GM12878 (cell line): ENCODE data around the gene ECPAS. TPM values are rescaled to one million over a fixed set of nuclear protein-coding genes. Genes with fewer than 3 reads are reported as not detected.

ENCODE experiments used
- ATF3 ChIP-seq: IDR thresholded peaks from 2 replicates; pipeline ENCODE4 v1.6.1; 2011; ENCODE audit warnings: low read depth, mild to moderate bottlenecking, low read length, moderate library complexity, borderline replicate concordance; ENCODE audit errors: extremely low read depth
- BMI1 ChIP-seq: fragments of 450-650 bp; IDR thresholded peaks from 2 replicates; pipeline ENCODE4 v1.6.1; 2016; ENCODE audit warnings: mild to moderate bottlenecking, moderate library complexity, borderline replicate concordance
- CHD4 ChIP-seq: fragments of 200-600 bp; sonication (generic); IDR thresholded peaks from 2 replicates; pipeline ENCODE4 v1.6.1; 2016; ENCODE audit warnings: mild to moderate bottlenecking
- CTCF ChIP-seq, 3 experiments: IDR thresholded peaks in 2 of 3; conservative IDR thresholded peaks in 1 of 3; 2 replicates each; pipeline ENCODE4 v1.5.1; 2011; ENCODE audit warnings: low read depth in 3 of 3, low read length in 3 of 3, mild to moderate bottlenecking in 3 of 3, control low read depth in 2 of 3, moderate library complexity in 2 of 3, inconsistent platforms in 1 of 3, mixed read lengths in 1 of 3; ENCODE audit not compliant: control insufficient read depth in 2 of 3, insufficient read depth in 1 of 3; ENCODE audit errors: extremely low read depth in 1 of 3
- E2F4 ChIP-seq: IDR thresholded peaks from 2 replicates; pipeline ENCODE4 v1.6.1; 2012; ENCODE audit warnings: low read depth, low read length, improper control_type of control experiment
- FOXK2 ChIP-seq: fragments of 450-650 bp; IDR thresholded peaks from 2 replicates; pipeline ENCODE4 v1.6.1; 2017; ENCODE audit warnings: mild to moderate bottlenecking, moderate library complexity
- FOXM1 ChIP-seq: IDR thresholded peaks from 2 replicates; pipeline ENCODE4 v1.6.1; 2012; ENCODE audit warnings: low read depth, mild to moderate bottlenecking, inconsistent platforms, low read length, moderate library complexity
- GABPA ChIP-seq: IDR thresholded peaks from 2 replicates; pipeline ENCODE4 v1.6.1; 2014; ENCODE audit warnings: antibody characterized with exemption, low read depth, mild to moderate bottlenecking, inconsistent platforms
- HDAC2 ChIP-seq: fragments of 200-600 bp; sonication (generic); IDR thresholded peaks from 2 replicates; pipeline ENCODE4 v1.6.1; 2017
- JUNB ChIP-seq: IDR thresholded peaks from 2 replicates; pipeline ENCODE4 v1.6.1; 2016; ENCODE audit warnings: antibody characterized with exemption, mild to moderate bottlenecking
- JUND ChIP-seq: IDR thresholded peaks from 2 replicates; pipeline ENCODE4 v1.6.1; 2012; ENCODE audit warnings: low read depth, mild to moderate bottlenecking, low read length, improper control_type of control experiment, moderate library complexity
- MYB ChIP-seq: fragments of 150-350 bp; IDR thresholded peaks from 2 replicates; pipeline ENCODE4 v1.6.1; 2014; ENCODE audit warnings: mild to moderate bottlenecking, low read depth, low read length, borderline replicate concordance
- NFIC ChIP-seq: IDR thresholded peaks from 2 replicates; pipeline ENCODE4 v1.6.1; 2012; ENCODE audit warnings: low read depth, mild to moderate bottlenecking, inconsistent platforms, low read length, moderate library complexity
- NR2C1 ChIP-seq: fragments of 450-650 bp; IDR thresholded peaks from 2 replicates; pipeline ENCODE4 v1.6.1; 2017; ENCODE audit warnings: antibody characterized with exemption, mild to moderate bottlenecking, moderate library complexity
- RAD21 ChIP-seq: IDR thresholded peaks from 2 replicates; pipeline ENCODE4 v1.6.1; 2011; ENCODE audit warnings: mild to moderate bottlenecking, low read depth, low read length, moderate library complexity; ENCODE audit not compliant: insufficient read depth
- RAD51 ChIP-seq: fragments of 450-650 bp; IDR thresholded peaks from 2 replicates; pipeline ENCODE4 v1.6.1; 2016; ENCODE audit warnings: moderate library complexity, mild to moderate bottlenecking, inconsistent platforms
- RELA ChIP-seq: fragments of 450-650 bp; IDR thresholded peaks from 2 replicates; pipeline ENCODE4 v1.8.0; 2014; ENCODE audit warnings: borderline replicate concordance; ENCODE audit not compliant: partially characterized antibody
- SP1 ChIP-seq: IDR thresholded peaks from one replicate; pipeline ENCODE4 v1.6.1; 2011; ENCODE audit warnings: low read depth, low read length
- SUPT20H ChIP-seq: IDR thresholded peaks from 2 replicates; pipeline ENCODE4 v1.6.1; 2011; ENCODE audit warnings: low read depth, mild to moderate bottlenecking, low read length, moderate library complexity, borderline replicate concordance; ENCODE audit not compliant: control insufficient read depth
- polyA plus RNA-seq, 11 experiments: library from polyadenylated mRNA; depleted of rRNA in 4 of 11; unstranded in 6 of 11; stranded (reverse) in 5 of 11; fragments of >200 nt; fragmentation: Nextera tagmentation in 4 of 11; fragmentation: Illumina TruSeq in 1 of 11; extraction: Ambion mirVana in 4 of 11; extraction: Trizol in 1 of 11; gene quantifications; 1 replicate in 1 of 11; 2 replicates in 10 of 11; pipeline versions ENCODE4 v1.2.1 to v1.2.3, GENCODE V29; 2011 to 2016; ENCODE audit warnings: inconsistent platforms in 2 of 11, missing spikeins in 2 of 11, low read depth in 1 of 11
- total RNA-seq, 4 experiments: library from RNA; depleted of rRNA in 3 of 4; stranded (reverse); fragments of >200 nt in 3 of 4; fragmentation: Illumina TruSeq in 1 of 4; extraction: Trizol in 1 of 4; gene quantifications; 2 replicates each; pipeline versions ENCODE4 v1.2.1 to v1.2.3, GENCODE V29; 2013 to 2021
- TF ChIP-seq, protein P1 (sequence below): fragments of 450-650 bp; IDR thresholded peaks from 2 replicates; pipeline ENCODE4 v1.6.1; 2017; ENCODE audit warnings: mild to moderate bottlenecking
- TF ChIP-seq, protein P2 (sequence below): fragments of 450-650 bp; IDR thresholded peaks from 2 replicates; pipeline ENCODE4 v1.6.1; 2017; ENCODE audit warnings: low read depth, mild to moderate bottlenecking, moderate library complexity

Gene ECPAS
- total and polyA plus RNA-seq, 10 of the 15 experiments (the other 5 are each of a cell fraction or from before 2014, with no cell fraction given): 11.2 to 69.8 (median 50.1) TPM

GRCh38 chr9:111482694-111483438, 1.3 kb downstream of the ECPAS start (continued):
- TF ChIP-seq RELA (peak; percentile 13), JUNB (no peak), CHD4 (no peak), RAD51 (no peak), GABPA (no peak), MYB (no peak), NR2C1 (peak; percentile 90), CTCF (IDR thresholded peaks at IDR 0.05 in 2 of 3, conservative IDR thresholded peaks at IDR 0.05 in 1 of 3; ENCODE audit: control insufficient read depth in 2 of 3, extremely low read depth in 1 of 3, insufficient read depth in 1 of 3, low read depth in 3 of 3, low read length in 3 of 3) (no peak), SP1 (no peak), FOXK2 (no peak), SUPT20H (no peak), HDAC2 (no peak), ATF3 (no peak), NFIC (no peak), FOXM1 (no peak), JUND (no peak), BMI1 (no peak), RAD21 (no peak), E2F4 (no peak)
- TF ChIP-seq, protein P1, sequence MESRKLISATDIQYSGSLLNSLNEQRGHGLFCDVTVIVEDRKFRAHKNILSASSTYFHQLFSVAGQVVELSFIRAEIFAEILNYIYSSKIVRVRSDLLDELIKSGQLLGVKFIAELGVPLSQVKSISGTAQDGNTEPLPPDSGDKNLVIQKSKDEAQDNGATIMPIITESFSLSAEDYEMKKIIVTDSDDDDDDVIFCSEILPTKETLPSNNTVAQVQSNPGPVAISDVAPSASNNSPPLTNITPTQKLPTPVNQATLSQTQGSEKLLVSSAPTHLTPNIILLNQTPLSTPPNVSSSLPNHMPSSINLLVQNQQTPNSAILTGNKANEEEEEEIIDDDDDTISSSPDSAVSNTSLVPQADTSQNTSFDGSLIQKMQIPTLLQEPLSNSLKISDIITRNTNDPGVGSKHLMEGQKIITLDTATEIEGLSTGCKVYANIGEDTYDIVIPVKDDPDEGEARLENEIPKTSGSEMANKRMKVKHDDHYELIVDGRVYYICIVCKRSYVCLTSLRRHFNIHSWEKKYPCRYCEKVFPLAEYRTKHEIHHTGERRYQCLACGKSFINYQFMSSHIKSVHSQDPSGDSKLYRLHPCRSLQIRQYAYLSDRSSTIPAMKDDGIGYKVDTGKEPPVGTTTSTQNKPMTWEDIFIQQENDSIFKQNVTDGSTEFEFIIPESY: no peak
- TF ChIP-seq, protein P2, sequence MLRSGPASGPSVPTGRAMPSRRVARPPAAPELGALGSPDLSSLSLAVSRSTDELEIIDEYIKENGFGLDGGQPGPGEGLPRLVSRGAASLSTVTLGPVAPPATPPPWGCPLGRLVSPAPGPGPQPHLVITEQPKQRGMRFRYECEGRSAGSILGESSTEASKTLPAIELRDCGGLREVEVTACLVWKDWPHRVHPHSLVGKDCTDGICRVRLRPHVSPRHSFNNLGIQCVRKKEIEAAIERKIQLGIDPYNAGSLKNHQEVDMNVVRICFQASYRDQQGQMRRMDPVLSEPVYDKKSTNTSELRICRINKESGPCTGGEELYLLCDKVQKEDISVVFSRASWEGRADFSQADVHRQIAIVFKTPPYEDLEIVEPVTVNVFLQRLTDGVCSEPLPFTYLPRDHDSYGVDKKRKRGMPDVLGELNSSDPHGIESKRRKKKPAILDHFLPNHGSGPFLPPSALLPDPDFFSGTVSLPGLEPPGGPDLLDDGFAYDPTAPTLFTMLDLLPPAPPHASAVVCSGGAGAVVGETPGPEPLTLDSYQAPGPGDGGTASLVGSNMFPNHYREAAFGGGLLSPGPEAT: no peak
